NCI-H69 (cell line): ENCODE results near the gene SPRING1.
A peak's percentile ranks its signal among the peaks of the same experiment; 100 is the strongest.
"Not testable (repeated sequence)": the region's sequence is repeated elsewhere in the genome, so short reads cannot be mapped to it uniquely, and the experiment has no call there.

Experiments used
- DNase-seq: peaks from one replicate; lab custom pipeline; 2025; lab: John Stamatoyannopoulos, UW

The SPRING1 gene

GRCh38 chr12:116737774-116738657 is at the start of gene SPRING1, which contains the start of gene RNFT2:
SPRING1 (minus strand) TSS chr12:116738069; CDS start chr12:116737900, 169 bp downstream.
RNFT2 (plus strand) TSS chr12:116738315; CDS start chr12:116740498, 2,183 bp downstream.
- DNase-seq, result peak; percentile 100

GRCh38 chr12:116784238-116784612 is 46.4 kb upstream of the SPRING1 start:
- no peak for DNase-seq

- no peak for DNase-seq
Measured at GRCh38 chr12:116783525-116784237, 45.8 kb upstream of the SPRING1 start.

DNA sequence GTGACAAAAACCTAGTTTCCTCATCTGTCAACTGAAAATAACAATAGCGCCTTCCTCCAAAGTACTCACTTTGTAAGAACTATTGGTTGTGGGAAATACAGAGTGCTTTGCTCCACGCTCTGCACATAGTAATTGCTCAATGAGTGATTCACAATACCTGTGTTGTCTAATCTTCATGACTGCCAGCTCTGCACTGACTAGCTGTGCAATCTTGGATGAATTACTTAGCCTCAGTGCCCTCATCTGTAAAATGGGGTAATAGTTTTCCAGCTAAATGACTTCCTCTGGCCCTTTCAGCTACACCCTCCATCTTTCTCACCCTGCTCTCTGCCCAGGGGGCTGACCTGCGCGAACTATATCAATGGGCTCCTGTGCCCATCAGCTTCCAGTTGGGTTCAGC is 43.1 kb upstream of the SPRING1 start:
- DNase-seq, result no peak

GRCh38 chr12:116779597-116779996 is 41.7 kb upstream of the SPRING1 start:
- DNase-seq, result no peak

- no peak for DNase-seq
Measured at GRCh38 chr12:116777245-116777644, 39.4 kb upstream of the SPRING1 start.

DNA sequence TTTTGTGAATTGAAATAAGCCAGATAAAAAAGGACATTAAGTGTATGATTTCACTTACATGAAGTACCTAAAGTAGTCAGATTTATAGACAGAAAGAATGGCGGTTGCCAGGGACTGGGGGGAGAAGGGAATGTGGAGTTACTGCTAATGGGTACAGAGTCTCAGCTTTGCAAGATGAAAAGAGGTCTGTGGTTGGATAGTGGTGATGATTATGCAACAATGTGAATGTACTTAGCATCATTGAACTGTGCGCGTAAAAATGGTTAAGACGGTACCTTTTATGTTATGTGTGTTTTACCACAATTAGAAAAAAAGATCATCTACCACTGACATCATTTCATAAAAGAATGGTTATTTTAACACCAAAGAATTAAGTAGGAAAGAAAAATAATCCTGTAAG is 36.2 kb upstream of the SPRING1 start:
- no peak for DNase-seq

- DNase-seq, result no peak
Measured at GRCh38 chr12:116773276-116773731, 35.4 kb upstream of the SPRING1 start.

DNA sequence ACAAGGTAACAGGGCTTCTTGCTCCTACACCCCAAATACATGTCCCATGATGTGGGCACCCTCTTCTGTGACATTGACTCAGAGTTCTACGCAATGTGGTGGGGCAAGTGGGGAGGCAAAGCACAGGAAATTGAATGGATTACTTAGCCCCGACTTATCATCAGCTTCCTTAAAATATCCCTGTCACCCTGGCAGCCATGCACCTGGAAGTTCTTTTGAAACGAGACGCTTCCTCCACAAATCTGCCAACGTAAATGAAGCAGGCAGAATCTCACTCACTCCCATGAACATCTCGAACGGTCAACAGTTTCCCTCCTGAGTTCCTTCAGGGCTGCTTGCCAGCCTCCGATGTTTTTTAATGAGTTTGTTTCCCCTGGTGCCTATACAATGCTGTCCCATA is 33.8 kb upstream of the SPRING1 start:
- DNase-seq, result no peak

GRCh38 chr12:116766746-116767145 is 28.9 kb upstream of the SPRING1 start:
- no peak for DNase-seq

- DNase-seq, result no peak
Measured at GRCh38 chr12:116766285-116766684, 28.4 kb upstream of the SPRING1 start.

DNA sequence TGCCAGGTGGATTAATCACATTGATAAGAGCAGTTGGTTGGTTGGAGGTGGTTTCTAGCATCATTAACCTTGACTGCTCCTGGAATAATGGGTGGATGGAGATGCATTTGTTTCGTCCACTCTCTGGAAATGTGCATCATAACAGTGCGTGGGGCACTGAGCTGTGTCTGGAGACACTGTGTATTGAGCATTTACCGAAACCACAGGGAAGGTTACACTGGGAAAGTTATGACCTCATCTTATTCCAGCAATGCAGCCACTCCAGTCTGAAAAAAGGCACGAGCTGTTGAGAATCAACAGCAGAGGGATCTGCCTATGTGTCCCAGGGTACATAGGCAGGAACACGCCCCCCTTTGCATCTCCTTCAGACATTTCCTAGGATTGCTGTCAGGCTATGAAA is 27.4 kb upstream of the SPRING1 start:
- no peak for DNase-seq

DNA sequence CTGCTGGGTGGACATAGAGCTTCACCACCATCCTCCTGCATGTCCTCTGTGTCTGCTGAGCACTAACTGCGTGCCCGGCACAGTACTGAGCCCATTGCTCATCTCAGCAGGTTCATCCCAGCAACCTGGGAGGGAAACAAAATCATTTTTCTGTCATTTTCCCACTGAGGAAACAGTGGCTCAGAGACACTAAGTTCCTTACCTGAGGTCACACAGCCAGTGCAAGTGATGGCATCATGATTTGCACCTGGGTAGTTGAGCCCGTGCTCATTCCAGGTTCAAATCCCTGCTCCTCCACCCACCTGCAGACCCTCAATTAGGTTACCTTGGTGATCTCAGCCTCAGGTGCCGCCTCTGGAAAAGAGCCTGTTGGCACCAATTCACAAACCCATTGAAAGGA is 23.6 kb upstream of the SPRING1 start:
- no peak for DNase-seq

DNA sequence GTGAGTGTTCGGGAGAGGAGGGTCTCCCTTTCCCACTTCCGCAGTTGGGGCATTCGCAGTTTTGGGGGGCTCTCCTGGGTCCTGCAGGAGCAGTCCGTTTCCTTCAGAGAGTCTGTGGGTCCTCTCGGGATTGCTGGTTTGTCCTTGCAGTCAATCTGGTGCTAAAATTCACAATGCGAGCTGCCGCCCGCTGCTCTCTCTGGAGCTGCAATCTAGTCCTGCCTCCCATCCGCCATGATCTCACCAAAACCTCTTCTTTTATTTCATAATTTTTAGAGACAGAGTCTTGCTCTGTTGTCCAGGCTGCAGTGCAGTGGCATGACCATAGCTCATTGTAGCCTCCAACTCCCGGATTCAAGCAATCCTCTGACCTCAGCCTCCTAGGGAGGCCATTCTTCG is 22.8 kb upstream of the SPRING1 start:
- DNase-seq, result no peak

- no peak for DNase-seq
Measured at GRCh38 chr12:116759783-116760621, 22.1 kb upstream of the SPRING1 start.

DNA sequence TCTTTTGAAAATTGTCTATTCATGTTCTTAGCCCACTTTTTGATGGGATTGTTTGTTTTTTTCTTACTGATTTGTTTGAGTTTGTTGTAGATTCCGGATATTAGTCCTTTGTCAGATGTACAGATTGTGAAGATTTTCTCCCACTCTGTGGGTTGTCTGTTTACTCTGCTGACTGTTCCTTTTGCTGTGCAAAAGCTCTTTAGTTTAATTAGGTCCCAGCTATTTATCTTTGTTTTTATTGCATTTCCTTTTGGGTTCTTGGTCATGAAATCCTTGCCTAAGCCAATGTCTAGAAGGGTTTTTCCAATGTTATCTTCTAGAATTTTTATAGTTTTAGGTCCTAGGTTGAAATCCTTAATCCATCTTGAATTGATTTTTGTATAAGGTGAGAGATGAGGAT is 16.9 kb upstream of the SPRING1 start:
- not testable (repeated sequence) for DNase-seq

DNA sequence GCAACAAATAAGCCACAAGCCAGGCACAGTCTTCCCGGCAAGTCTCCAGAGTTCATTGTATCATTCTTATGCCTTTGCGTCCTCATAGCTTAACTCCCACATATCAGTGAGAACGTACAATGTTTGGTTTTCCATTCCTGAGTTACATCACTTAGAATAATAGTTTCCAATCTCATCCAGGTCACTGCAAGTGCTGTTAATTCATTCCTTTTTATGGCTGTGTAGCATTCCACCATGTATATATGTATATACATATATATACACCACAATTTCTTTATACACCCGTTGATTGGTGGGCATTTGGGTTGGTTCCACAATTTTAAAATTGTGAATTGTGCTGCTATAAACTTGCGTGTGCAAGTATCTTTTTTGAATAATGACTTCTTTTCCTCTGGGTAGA is 16.2 kb upstream of the SPRING1 start:
- DNase-seq, result not testable (repeated sequence)

GRCh38 chr12:116750298-116750697 is 12.4 kb upstream of the SPRING1 start:
- DNase-seq, result no peak

DNA sequence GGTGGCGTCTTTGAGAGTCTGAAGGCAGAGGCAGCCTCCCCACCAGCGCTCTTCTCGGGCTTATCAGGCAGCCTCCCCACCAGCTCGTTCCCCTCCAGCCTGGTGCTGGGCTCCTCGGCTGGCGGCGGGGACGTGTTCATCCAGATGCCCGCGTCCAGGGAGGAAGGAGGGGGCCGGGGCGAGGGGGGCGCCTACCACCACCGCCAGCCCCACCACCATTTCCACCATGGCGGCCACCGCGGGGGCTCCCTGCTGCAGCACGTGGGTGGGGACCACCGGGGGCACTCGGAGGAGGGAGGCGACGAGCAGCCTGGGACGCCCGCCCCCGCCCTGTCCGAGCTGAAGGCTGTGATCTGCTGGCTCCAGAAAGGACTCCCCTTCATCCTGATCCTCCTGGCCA is 12.0 kb upstream of the SPRING1 start:
- DNase-seq, result no peak

DNA sequence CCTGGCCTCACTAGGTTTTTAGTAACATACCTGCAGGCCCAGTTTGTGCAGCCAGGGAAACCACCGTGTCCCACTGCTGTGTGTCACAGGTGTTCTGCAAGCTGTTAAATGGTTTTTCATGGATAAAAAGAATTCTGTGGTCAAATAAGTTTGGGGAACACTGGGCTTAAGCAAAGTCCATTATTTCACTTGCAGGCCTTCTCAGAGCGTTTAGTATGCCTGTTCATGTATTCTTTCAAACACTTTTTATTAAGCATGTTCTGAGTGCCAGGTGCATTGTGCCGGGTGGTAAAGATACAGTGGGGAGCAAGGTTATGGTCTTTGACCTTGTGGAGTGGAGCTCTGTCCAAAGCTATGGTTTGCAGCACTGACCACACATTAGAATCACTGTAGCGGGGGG is 7.7 kb upstream of the SPRING1 start:
- DNase-seq, result no peak

DNA sequence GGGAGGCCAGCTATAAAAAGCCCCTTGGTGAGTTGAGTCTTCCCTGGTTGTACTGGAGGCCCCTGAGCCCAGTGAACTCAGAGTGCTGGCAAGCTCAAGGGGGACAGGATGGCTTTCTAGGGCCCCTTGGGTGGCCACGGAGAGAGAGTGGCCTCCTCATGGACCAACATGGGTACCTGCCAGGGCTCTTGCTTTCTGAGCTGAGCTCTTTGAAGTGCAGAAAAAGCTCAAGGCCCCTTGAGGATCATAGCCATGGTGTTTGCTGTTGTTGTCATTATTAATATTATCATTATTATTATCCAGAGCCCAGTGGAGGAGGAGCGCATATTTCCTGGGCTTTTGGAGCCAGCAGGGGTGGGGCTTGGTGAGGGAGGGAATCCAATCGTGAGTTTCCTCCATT is 6.9 kb upstream of the SPRING1 start:
- DNase-seq, result no peak

DNA sequence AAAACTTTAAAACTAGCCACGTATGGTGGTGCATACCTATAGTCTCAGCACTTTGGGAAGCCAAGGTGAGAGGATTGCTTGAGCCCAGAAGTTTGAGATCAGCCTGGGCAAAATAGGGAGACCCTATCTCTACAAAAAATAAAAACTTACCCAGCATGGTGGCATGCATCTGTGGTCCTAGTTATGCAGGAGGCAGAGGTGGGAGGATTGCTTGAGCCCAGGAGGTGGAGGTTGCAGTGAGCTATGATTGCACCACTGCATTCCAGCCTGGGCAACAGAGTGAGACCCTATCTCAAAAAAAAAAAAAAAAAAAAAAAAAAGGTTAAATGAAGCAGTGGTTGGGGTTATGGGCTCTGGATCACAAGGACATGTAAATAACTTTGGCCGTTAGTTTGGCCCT is 4.9 kb upstream of the SPRING1 start:
- DNase-seq, result not testable (repeated sequence)
